Measurements from ENCODE around the gene GSX2.

DNA sequence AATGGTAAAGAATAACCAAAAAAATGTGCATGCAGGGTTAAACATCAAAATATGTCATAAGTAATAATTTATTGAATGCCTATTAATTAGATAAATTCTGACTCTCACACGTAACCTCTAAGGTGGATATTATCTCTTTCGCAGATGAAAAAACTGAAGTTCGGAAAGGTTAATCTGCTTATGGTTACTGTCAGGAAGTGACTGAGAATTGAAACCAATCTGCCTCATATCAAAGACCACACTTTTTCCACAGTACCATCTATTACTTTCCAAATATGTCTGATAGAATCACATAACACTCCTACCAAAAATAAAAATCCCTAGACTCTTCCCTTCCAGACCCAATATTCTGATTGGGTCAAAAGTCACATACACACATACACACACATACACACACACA lies 41.8 kb upstream of the GSX2 start:
- TF ChIP-seq POLR2A (IDR thresholded peaks at IDR 0.05): no peak
- TF ChIP-seq, protein P1, sequence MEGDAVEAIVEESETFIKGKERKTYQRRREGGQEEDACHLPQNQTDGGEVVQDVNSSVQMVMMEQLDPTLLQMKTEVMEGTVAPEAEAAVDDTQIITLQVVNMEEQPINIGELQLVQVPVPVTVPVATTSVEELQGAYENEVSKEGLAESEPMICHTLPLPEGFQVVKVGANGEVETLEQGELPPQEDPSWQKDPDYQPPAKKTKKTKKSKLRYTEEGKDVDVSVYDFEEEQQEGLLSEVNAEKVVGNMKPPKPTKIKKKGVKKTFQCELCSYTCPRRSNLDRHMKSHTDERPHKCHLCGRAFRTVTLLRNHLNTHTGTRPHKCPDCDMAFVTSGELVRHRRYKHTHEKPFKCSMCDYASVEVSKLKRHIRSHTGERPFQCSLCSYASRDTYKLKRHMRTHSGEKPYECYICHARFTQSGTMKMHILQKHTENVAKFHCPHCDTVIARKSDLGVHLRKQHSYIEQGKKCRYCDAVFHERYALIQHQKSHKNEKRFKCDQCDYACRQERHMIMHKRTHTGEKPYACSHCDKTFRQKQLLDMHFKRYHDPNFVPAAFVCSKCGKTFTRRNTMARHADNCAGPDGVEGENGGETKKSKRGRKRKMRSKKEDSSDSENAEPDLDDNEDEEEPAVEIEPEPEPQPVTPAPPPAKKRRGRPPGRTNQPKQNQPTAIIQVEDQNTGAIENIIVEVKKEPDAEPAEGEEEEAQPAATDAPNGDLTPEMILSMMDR (IDR thresholded peaks at IDR 0.05): no peak
